CD4-positive, alpha-beta T cell (primary cell): ENCODE results near the gene HDLBP. TPM values are rescaled to one million over a fixed set of nuclear protein-coding genes. Genes with fewer than 3 reads are reported as not detected.

Experiments used
- ATAC-seq: fragments of 200-7000 bp; cut with Tn5 transposase; one replicate; pipeline ENCODE4 v1.10.0; 2022; ENCODE audit warnings: mild to moderate bottlenecking; ENCODE audit not compliant: poor library complexity
- CTCF ChIA-PET: fragments of 350-600 bp; sonication (Branson Sonifier 250); formaldehyde crosslinking; loops from one replicate; lab custom pipeline; 2021; ENCODE audit warnings: antibody characterized with exemption, inconsistent platforms; lab: Charles Lee
- POLR2A ChIA-PET: fragments of 350-600 bp; sonication (Branson Sonifier 250); formaldehyde crosslinking; loops from one replicate; lab custom pipeline; 2021; ENCODE audit warnings: antibody characterized with exemption, inconsistent platforms; lab: Charles Lee
- DNase-seq, 14 experiments: peaks; one replicate each; pipeline ENCODE4 v3.0.0-alpha.2; 2013 to 2020; ENCODE audit warnings: mixed read lengths in 2 of 14
- H3K27ac ChIP-seq, 2 donors: one replicate each; pipeline versions ENCODE4 v1.5.1 to v1.7.0; 2013; ENCODE audit warnings: low read length in 2 of 2, low read depth in 1 of 2, mild to moderate bottlenecking in 1 of 2
- H3K27me3 ChIP-seq, 2 experiments: 1 replicate in 1 of 2; 2 replicates in 1 of 2; pipeline versions ENCODE4 v1.6.1 to v1.7.0; 2013; ENCODE audit warnings: low read length in 2 of 2, control low read depth in 1 of 2, mild to moderate bottlenecking in 1 of 2, moderate library complexity in 1 of 2; ENCODE audit not compliant: insufficient read depth in 2 of 2, control insufficient read depth in 1 of 2
- H3K36me3 ChIP-seq: one replicate; pipeline ENCODE4 v1.6.1; 2013; ENCODE audit warnings: low read length, control low read depth; ENCODE audit not compliant: insufficient read depth
- H3K4me1 ChIP-seq: one replicate; pipeline ENCODE4 v1.6.1; 2013; ENCODE audit warnings: low read length, control low read depth; ENCODE audit not compliant: insufficient read depth
- H3K4me3 ChIP-seq: one replicate; pipeline ENCODE4 v1.5.1; 2013; ENCODE audit warnings: mild to moderate bottlenecking, low read length, moderate library complexity
- H3K9me3 ChIP-seq, 2 experiments: 1 replicate in 1 of 2; 2 replicates in 1 of 2; pipeline versions ENCODE4 v1.6.1 to v1.7.0; 2013; ENCODE audit warnings: low read length in 2 of 2, mild to moderate bottlenecking in 2 of 2, control low read depth in 1 of 2, moderate library complexity in 1 of 2; ENCODE audit not compliant: control insufficient read depth in 1 of 2, insufficient read depth in 1 of 2
- H3K27ac Mint-ChIP-seq: one replicate; pipeline ENCODE4 v1.8.0; 2020; ENCODE audit warnings: mixed read lengths
- H3K27me3 Mint-ChIP-seq: one replicate; pipeline ENCODE4 v1.8.0; 2021; ENCODE audit warnings: mixed read lengths
- H3K36me3 Mint-ChIP-seq: one replicate; pipeline ENCODE4 v1.8.0; 2021; ENCODE audit warnings: low read depth, mixed read lengths
- H3K4me1 Mint-ChIP-seq: one replicate; pipeline ENCODE4 v1.8.0; 2021; ENCODE audit warnings: low read depth, mixed read lengths
- H3K4me3 Mint-ChIP-seq: one replicate; pipeline ENCODE4 v1.8.0; 2020; ENCODE audit warnings: mild to moderate bottlenecking, mixed read lengths
- H3K9me3 Mint-ChIP-seq: one replicate; pipeline ENCODE4 v1.8.0; 2020; ENCODE audit warnings: mixed read lengths
- intact Hi-C, 2 experiments: fragments of 100-400 bp; cut with DNase I in 1 of 2; cut with micrococcal nuclease in 1 of 2; formaldehyde crosslinking; loops; one replicate each; pipeline versions ENCODE4 v1.15.1 to v1.9.0; 2023 to 2025; cut with DNase I, micrococcal nuclease
- total RNA-seq, 174 experiments: library from RNA in 2 of 174; stranded (reverse) in 2 of 174; gene quantifications; one replicate each; pipeline ENCODE4 v1.2.3 and lab custom pipeline; 2021 to 2026
- TF ChIP-seq, protein P1 (sequence below): fragments of 200-600 bp; IDR thresholded peaks from one replicate; pipeline ENCODE4 v1.8.0; 2022; ENCODE audit warnings: antibody characterized with exemption, mild to moderate bottlenecking

The HDLBP gene
- total RNA-seq, 2 experiments from 2014 or later = 82.0 to 97.9 TPM

DNA sequence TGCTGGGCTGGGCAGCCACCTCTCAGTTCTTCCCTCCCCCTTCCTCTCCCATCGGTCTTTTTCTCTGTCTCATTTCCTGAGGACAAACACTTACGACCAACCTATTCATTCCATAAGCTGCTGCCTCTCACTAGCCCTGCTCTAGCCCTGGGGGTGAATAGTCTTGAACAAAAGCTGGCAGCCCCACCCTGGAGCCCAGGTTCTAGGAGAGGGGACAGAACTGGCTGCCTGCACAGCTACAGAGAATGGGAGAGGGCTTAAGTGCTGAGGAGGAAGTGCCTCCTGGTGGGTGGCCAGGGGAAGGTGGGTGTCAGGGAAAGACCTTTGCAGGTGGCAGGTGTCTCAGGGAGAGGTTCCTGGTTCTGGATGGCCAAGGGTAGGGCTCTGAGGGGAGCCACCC lies 104.2 kb downstream of the HDLBP start:
- CTCF ChIA-PET = no interaction called here
- no peaks in the 10 kb centered on the region for H3K4me1 Mint-ChIP-seq
- no peak overlapping the region for H3K27ac Mint-ChIP-seq

DNA sequence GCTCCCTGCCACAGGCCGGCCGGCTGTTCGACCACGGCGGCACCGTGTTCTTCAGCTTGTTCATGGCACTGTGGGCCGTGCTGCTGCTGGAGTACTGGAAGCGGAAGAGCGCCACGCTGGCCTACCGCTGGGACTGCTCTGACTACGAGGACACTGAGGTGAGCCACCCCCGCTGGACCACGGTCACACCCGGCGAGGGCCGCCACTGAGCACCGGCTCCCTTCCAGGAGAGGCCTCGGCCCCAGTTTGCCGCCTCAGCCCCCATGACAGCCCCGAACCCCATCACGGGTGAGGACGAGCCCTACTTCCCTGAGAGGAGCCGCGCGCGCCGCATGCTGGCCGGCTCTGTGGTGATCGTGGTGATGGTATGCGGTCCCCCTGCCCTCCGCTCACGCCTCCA lies 106.2 kb downstream of the HDLBP start:
- ChIA-PET CTCF (no interaction called here), POLR2A (no interaction called here)
- Mint-ChIP-seq H3K27ac (no peak overlapping the region), H3K36me3 (no peaks in the 10 kb centered on the region), H3K27me3 (no peaks in the 10 kb centered on the region), H3K4me1 (no peaks in the 10 kb centered on the region), H3K4me3 (no peak overlapping the region), H3K9me3 (no peaks in the 10 kb centered on the region)
- no peak for DNase-seq
- ATAC-seq = no peak
- no peaks in the 10 kb centered on the region for H3K9me3 ChIP-seq
- TF ChIP-seq, protein P1, sequence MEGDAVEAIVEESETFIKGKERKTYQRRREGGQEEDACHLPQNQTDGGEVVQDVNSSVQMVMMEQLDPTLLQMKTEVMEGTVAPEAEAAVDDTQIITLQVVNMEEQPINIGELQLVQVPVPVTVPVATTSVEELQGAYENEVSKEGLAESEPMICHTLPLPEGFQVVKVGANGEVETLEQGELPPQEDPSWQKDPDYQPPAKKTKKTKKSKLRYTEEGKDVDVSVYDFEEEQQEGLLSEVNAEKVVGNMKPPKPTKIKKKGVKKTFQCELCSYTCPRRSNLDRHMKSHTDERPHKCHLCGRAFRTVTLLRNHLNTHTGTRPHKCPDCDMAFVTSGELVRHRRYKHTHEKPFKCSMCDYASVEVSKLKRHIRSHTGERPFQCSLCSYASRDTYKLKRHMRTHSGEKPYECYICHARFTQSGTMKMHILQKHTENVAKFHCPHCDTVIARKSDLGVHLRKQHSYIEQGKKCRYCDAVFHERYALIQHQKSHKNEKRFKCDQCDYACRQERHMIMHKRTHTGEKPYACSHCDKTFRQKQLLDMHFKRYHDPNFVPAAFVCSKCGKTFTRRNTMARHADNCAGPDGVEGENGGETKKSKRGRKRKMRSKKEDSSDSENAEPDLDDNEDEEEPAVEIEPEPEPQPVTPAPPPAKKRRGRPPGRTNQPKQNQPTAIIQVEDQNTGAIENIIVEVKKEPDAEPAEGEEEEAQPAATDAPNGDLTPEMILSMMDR = no peak
- H3K4me3 ChIP-seq = no peak overlapping the region
- intact Hi-C loops = no loop called here
- H3K4me1 ChIP-seq = no peaks in the 10 kb centered on the region
- H3K36me3 ChIP-seq = no peaks in the 10 kb centered on the region
- no peak overlapping the region for H3K27ac ChIP-seq
- H3K27me3 ChIP-seq = no peaks in the 10 kb centered on the region

More for the DNA sequence above, 104.2 kb downstream of the HDLBP start:
- no peaks in the 10 kb centered on the region for H3K36me3 ChIP-seq
- H3K9me3 Mint-ChIP-seq = no peaks in the 10 kb centered on the region
- no peaks in the 10 kb centered on the region for H3K4me1 ChIP-seq
- DNase-seq = no peak
- no peak overlapping the region for H3K27ac ChIP-seq
- POLR2A ChIA-PET = no interaction called here
- no peaks in the 10 kb centered on the region for H3K9me3 ChIP-seq
- H3K4me3 Mint-ChIP-seq = no peak overlapping the region
- no peaks in the 10 kb centered on the region for H3K27me3 ChIP-seq
- no peak overlapping the region for H3K4me3 ChIP-seq
- no peaks in the 10 kb centered on the region for H3K36me3 Mint-ChIP-seq
- ATAC-seq = no peak
- intact Hi-C loops = loop anchor here (10.0 kb wide), 2 partner anchors 126 to 656 kb away; partner anchors contain the start of gene ANKMY1 (in 1 of the 2)
- no peaks in the 10 kb centered on the region for H3K27me3 Mint-ChIP-seq
- TF ChIP-seq, protein P1 = no peak

DNA sequence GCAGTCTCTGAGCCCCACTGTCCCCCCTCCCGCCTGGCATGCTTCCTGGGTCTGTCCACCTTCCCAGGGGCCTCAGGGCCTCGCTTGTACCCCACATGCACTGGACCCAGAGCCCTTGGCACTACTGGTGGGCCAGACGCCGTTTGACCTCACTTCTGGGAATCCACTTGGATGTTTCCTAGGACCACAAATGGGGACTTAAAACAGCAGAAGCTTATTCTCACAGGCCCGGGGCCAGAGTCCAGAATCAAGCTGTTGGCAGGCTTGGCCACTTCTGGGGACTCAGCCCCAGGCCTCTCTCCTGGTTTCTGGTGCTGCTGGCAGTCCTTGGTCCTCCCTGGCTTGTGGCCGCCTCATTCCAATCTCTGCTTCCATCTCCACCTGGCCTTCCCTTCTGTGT lies 107.4 kb downstream of the HDLBP start:
- intact Hi-C loops = no loop called here
- no peak overlapping the region for H3K4me3 ChIP-seq
- H3K4me3 Mint-ChIP-seq = no peak overlapping the region
- ATAC-seq = no peak
- no peaks in the 10 kb centered on the region for H3K36me3 ChIP-seq
- POLR2A ChIA-PET = no interaction called here
- H3K4me1 ChIP-seq = no peaks in the 10 kb centered on the region
- no peak overlapping the region for H3K27ac Mint-ChIP-seq
- H3K9me3 Mint-ChIP-seq = no peaks in the 10 kb centered on the region
- no peaks in the 10 kb centered on the region for H3K27me3 Mint-ChIP-seq
- no peak overlapping the region for H3K27ac ChIP-seq
- CTCF ChIA-PET = no interaction called here
- no peaks in the 10 kb centered on the region for H3K9me3 ChIP-seq
- H3K4me1 Mint-ChIP-seq = no peaks in the 10 kb centered on the region
- no peaks in the 10 kb centered on the region for H3K36me3 Mint-ChIP-seq
- TF ChIP-seq, protein P1 = no peak
- no peak for DNase-seq
- H3K27me3 ChIP-seq = no peaks in the 10 kb centered on the region
